Mucosa of gallbladder (tissue), 1 donor: ENCODE measurements around the gene DOCK4. TPM values are rescaled to one million over a fixed set of nuclear protein-coding genes. Genes with fewer than 3 reads are reported as not detected.
A peak's percentile ranks its signal among the peaks of the same experiment; 100 is the strongest.

Experiments
- DNase-seq: peaks from one replicate; pipeline ENCODE4 v3.0.0-alpha.2; 2020; ENCODE audit warnings: low spot score
- total RNA-seq: library from RNA; stranded (reverse); gene quantifications from one replicate; pipeline ENCODE4 v1.2.1, GENCODE V29; 2021
- donor health status: DM: no; HTN: no; CAD: no.

Gene DOCK4
- total RNA-seq, 1 donor from 2014 or later: 26.1 TPM

GRCh38 chr7:112012242-112012641 is 194.0 kb downstream of the DOCK4 start:
- DNase-seq: no peak

DNA sequence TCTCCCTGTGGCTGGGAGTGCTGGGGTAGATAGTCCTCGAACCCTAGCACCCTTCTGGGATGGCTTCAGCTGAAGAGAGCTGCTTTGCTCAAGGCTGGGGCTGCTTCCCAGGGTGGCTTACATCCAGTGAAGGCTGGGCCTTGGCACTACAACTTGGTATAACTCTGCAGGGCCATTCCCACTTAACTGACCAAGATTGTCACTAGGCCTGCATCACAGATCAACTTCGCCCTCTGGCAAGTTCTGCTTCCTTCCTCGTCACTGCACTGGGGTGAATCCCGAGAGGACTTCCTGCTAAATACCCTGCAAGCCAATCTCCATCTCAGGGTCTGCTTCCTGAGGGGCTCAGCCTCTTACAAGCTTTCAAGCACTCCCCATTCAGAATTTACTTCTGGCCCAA is 195.2 kb downstream of the DOCK4 start:
- no peak for DNase-seq

DNA sequence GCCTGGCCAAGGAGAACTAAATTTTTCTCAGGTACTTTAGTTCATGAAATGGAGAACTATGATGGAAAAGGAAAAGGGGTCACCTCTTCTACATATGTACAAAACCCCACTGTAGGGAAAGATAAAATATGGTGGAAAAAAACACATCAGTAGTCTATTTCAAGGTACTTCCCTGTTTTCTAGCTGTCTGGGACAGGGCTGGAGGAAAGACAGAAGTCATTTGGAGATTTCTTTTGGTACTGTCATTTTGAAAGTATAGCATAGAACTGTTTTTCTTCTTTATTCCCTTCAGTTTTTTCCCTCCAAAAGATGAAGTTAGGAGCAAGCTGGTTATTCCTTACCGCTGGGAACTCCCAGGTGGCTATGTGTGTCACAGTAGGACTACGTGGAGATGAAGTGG is 196.1 kb downstream of the DOCK4 start:
- DNase-seq: no peak

GRCh38 chr7:112009081-112009480 is 197.1 kb downstream of the DOCK4 start:
- no peak for DNase-seq

GRCh38 chr7:112007185-112007584 is 199.0 kb downstream of the DOCK4 start:
- no peak for DNase-seq

DNA sequence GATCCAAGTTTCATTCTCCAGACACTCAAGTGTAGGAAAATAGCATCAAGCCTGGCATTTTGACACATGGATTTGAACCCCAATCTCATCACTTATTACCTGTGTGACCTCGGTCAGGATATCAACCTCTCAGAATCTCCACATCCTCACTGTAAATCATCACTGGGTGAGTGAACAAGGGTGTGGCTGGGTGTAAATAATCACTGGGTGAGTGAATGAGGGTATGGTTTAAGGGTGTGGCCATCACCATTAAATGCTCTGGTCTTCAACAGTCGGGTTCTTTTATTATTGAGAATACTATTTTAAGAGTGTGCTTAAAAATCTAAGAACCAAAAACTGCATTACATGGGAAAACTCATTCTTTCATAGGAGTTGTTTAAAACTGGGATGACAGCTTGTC is 200.1 kb downstream of the DOCK4 start:
- no peak for DNase-seq

- DNase-seq: no peak
These were observed 200.9 kb downstream of the DOCK4 start for GRCh38 chr7:112005205-112005775.

DNA sequence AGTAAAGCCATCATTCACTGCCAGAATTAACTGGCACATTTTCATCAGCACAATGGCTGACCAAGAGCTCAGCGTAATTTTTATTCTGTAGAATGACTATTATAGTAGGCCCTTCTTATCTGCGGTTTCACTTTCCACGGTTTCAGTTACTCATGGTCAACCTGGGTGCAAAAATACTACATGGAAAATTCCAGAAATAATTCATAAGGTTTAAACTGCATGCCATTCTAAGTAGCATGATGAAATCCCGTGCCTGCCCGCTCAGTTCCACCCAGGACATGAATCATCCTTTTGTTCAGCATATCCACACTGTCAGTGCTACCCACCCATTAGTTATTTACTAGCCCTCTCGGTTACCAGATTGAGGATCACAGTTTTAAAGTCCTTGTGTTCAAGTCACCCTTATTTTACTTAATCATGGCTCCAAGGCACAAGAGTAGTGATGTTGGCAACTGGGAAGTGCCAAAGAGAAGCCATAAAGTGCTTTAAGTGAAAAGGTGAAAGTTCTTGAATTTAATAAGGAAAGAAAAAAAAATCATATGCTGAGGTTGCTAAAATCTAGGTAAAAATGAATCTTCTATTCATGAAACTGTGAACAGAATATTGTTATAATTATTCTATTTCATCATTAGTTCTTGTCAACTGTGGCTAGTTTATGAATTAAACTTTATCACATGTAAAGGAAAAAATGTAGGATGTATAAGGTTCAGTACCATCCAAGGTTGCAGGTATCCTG is 204.9 kb downstream of the DOCK4 start:
- DNase-seq: no peak

DNA sequence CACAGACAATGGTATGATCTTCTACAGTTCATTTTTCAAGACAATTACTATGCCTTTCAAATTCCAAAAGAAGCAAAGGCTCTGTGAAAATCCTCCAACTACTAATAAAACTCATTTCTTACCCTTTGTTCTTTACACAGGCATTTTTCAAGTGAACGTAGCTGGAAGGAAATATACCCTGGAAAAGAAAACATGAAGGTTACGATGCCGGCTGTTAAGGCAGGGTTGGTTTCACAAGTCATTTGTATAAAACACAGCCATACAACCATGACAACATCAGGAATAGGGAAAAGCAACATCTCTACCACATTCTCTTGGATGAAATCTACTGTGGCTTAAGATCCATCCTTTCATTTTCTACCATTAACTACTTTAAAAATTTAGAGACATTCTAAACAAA is 207.9 kb downstream of the DOCK4 start:
- no peak for DNase-seq

GRCh38 chr7:111997546-111997945 is 208.7 kb downstream of the DOCK4 start:
- DNase-seq: no peak

DNA sequence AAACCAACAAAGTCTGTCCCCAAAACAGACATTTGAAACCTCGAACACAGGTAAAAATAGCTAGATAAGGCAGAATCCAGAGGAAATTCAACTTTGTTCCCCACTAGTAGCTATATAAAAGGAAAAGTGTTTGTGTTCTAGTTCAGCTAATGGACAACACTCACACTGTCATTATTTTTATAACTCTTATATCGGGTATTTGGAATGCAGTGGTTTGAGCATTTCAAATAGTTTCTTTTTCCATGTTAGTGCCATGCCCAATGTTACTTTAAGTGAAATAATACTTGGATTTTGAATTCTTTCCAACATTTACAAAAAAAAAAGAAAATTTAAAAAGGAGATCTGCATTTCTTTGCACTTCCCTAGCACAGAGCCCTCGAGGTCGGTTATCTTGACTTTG is 213.6 kb downstream of the DOCK4 start:
- DNase-seq: no peak

DNA sequence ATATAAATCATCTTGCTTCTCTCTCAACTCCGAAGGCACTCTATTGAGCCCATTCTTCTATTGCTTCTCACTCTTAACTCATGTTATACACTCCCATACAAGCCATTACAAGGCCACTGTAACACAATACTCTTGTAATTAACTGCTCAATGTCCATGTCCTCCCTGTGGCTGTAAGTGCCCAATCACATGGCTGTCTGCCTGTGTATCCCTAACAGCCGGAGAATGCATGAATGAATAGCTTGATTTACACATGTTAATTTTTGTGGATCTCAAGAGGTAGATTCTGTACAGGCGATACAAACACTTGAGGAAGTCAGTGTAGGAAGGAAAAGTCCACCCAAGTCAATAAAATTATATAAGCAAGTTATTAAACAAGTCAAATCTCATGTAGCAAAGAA is 215.6 kb downstream of the DOCK4 start:
- DNase-seq: no peak

GRCh38 chr7:111987886-111988285 is 218.3 kb downstream of the DOCK4 start:
- no peak for DNase-seq

DNA sequence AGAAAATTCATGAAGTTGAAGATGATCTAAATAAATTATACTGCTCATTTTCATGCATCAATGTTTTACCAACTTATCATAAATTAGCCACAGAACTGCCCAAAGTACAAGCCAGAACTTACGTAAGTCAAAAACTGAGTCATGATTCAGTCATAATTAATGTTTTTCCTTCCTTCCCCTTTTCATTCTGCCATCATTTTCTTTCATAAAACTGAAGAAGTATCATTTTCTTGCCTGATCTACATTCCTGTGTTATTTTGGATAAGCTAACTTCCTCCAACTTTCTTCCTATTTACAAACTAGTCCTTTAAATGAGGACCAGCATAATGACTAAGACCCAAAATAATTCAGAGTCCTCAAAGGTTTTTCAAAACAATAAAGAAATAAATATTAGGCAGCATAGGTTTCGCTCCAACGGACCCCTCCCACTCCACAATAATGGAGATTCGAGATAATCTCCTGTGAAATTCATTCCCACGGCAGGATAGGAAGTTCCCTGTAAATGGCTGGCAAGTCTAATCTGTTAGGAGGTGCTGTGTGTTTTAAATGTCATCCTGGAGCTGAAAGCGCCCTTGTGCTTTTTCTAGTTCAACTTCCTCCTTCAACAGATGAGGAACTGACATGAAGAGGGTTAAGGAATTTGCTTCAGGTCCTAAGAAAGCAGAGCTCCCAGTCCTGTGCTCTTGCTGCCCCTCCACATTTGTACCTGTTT is 218.9 kb downstream of the DOCK4 start:
- no peak for DNase-seq

- no peak for DNase-seq
These were observed 219.6 kb downstream of the DOCK4 start for GRCh38 chr7:111986601-111987000.

- DNase-seq: no peak
These were observed 220.4 kb downstream of the DOCK4 start for GRCh38 chr7:111985798-111986197.

DNA sequence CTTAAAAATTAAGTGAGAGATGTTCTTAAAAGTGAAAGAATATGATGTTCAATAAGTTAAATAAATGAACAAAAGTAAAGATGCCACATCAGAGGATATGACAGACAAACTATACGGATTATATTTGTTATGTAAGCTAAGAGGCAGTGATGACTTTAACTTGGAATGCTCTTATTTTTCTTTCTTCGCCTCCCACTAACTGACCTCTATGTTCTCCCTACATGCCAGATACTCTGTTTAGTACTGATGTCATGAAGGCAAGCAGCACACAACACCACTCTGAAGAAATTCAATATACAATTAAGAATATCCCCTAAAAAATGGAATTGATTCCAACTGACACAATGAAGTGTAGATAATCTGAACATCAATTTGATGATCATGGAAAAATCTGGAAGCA is 223.4 kb downstream of the DOCK4 start:
- DNase-seq: no peak

DNA sequence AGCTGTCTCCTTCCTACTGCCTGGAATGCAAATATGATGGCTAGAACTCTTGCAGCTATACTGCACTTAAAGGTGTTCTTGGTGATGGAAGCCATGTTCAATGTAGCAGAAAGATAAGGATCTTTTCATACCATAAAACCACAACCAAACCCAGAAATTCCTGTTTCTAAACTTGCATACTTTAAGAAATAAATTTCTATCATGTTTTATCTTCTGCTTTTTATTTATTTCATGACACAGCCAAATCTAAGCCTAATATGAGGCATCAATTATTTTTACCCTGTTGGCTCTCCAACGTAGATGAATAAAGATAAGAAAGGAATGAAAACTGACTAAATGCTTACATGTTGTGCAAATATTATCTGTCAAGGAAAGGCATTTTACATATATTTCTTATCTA is 224.1 kb downstream of the DOCK4 start:
- no peak for DNase-seq

DNA sequence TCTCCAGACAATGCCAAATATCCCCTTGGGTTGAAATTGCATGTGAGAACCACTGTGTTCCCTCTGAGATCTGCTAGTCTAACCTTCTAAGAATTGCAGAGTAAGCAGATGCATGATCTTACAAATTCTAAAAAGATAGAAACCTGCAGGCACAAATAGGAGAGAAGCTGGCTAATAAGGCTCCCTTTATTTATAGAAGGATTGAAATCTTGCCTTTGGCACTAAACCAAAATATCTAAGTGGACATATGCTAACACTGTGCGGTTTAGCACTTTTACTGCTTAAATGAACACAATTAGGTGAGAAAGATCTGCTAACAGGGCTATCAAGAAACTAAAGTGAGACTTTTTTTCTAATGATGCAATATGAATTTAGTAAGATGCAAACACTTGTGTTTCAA is 225.5 kb downstream of the DOCK4 start:
- DNase-seq: no peak

DNA sequence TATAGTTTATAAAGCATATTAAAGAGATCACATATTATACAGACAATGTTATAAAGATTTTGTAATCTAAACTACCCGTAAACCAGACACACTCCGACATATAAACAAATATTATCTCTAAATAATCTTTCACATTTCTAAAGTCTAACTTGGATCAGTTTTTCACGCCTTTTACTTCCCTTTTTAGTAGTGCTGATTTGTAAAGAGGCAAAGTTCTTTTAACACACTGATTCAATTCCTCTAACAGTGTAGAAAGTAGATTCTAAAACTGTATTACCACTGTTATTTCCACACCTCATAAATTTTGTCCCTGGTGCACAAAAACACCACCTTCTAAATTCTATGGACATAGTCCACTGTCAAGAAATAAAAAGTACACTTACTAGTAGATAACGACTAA is 230.9 kb downstream of the DOCK4 start:
- DNase-seq: no peak

- DNase-seq: no peak
These were observed 245.2 kb downstream of the DOCK4 start for GRCh38 chr7:111960984-111961383.

DNA sequence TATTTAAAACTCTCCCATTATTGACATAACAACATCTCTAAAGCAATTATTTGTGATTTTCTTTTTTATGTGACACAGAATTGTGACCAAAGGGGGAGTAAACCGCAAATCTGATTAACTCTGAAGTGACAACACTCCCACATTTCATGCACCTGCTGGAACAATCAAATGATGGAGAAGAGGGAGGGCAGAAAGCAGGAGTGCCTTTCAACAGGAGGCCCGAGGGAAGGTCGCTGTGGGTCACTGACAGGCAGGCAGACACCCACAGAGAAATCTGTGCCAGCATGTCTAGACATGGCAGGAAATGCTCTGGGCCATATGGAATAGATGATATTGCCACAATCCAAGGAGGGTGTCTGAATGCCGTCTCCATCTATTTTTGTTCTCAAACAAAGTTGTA is 247.3 kb downstream of the DOCK4 start:
- DNase-seq: peak; percentile 12

- DNase-seq: no peak
These were observed 247.8 kb downstream of the DOCK4 start for GRCh38 chr7:111958431-111958830.
